Measurements from ENCODE around the gene UBE2C. TPM values are rescaled to one million over a fixed set of nuclear protein-coding genes. Genes with fewer than 3 reads are reported as not detected.

UBE2C gene
- total RNA-seq, 1 experiment from 2014 or later: 205 TPM

DNA sequence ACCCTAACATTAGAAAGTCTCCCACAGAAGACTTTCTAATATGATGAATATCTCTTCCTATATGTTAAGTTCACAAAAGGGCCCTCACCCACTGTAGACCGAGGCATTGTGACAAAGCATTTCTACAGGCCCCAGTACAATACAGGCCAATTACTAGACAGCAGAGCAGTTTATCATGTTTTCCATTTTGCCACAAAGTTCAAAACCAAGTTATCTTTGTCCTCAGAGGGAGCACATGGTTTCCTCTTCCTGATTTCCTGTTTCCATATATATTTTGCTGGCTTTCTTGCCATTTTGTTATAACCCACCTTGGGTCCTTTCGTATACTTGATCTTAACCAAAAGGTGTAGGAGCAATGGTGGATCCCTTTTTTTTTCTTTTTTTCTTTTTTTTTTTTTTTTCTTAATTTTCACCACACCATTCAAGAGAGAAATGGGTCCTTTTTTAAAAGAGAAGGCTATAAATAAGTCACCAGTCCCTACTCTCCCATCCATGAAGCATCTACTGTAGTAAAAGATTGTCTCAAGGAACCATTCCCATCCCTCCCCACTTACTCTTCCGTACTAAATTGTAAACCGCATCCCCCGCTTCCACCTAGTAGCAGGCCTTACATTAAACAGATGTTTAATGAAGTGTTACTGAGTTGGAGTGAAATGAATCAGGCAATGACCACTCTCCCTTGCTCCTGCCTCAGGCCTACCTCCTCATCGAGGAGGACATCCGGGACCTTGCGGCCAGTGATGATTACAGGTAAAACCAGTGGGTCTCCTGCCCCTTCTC is 2.1 kb upstream of the UBE2C start:
- Histone ChIP-seq H2AFZ (ENCODE audit: low read depth, low read length, poor library complexity, severe bottlenecking) (no peak overlapping the region), H3K4me1 (ENCODE audit: control insufficient read depth in 1 of 2, insufficient read depth in 2 of 2, low read length in 2 of 2) (peaks cover 17 to 18% of the 10 kb centered on the region in 2 experiments; a peak in 3 of 4 replicates), H3K79me2 (ENCODE audit: insufficient read depth, low read length) (peaks cover 27% of the 10 kb centered on the region), H3K9ac (ENCODE audit: low read length) (no peak overlapping the region), H3K9me3 (ENCODE audit: control insufficient read depth in 1 of 2, insufficient read depth in 1 of 2, low read depth in 1 of 2, low read length in 2 of 2) (no peaks in the 10 kb centered on the region), H3K36me3 (ENCODE audit: control insufficient read depth in 1 of 2, insufficient read depth in 2 of 2, low read length in 2 of 2) (peaks cover 41 to 51% of the 10 kb centered on the region in 2 experiments), H4K20me1 (ENCODE audit: insufficient read depth) (no peaks in the 10 kb centered on the region), H3K4me3 (replicated peaks in 1 of 2; ENCODE audit: low read depth in 1 of 2, low read length in 2 of 2) (no peak overlapping the region), H3K27me3 (ENCODE audit: insufficient read depth, low read length) (no peaks in the 10 kb centered on the region), H3K9me2 (ENCODE audit: insufficient read depth) (no peaks in the 10 kb centered on the region), H3K4me2 (ENCODE audit: low read length) (no peak overlapping the region), H3K27ac (ENCODE audit: low read depth, low read length) (no peak overlapping the region)
- TF ChIP-seq EZH2 (IDR thresholded peaks at IDR 0.05) (no peak), YY1 (IDR thresholded peaks at IDR 0.05; ENCODE audit: extremely low read depth, insufficient replicate concordance, low read depth, low read length) (no peak), RAD21 (IDR thresholded peaks at IDR 0.05; ENCODE audit: low read depth) (no peak), TCF7L2 (IDR thresholded peaks at IDR 0.05; ENCODE audit: borderline replicate concordance, extremely low read depth, insufficient read depth, insufficient read length) (no peak), POLR2A (IDR thresholded peaks at IDR 0.05; ENCODE audit: borderline replicate concordance, extremely low read depth, insufficient read depth, insufficient read length) (no peak), POLR2AphosphoS5 (IDR thresholded peaks at IDR 0.05; ENCODE audit: low read depth, low read length) (no peak), ELF1 (IDR thresholded peaks at IDR 0.05; ENCODE audit: borderline replicate concordance, low read depth) (no peak)
- TF ChIP-seq, protein P1, sequence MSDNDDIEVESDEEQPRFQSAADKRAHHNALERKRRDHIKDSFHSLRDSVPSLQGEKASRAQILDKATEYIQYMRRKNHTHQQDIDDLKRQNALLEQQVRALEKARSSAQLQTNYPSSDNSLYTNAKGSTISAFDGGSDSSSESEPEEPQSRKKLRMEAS (IDR thresholded peaks at IDR 0.05): no peak
- intact Hi-C loops (cut with micrococcal nuclease): loop anchor here (5.0 kb wide), 1 partner anchor 162 kb away; the partner anchor contains the start of gene ZNF335
- RAD21 ChIA-PET (ENCODE audit: low non-redundant PET in 1 of 2, low total read pairs in 2 of 2, uncharacterized antibody in 2 of 2, unreplicated experiment in 2 of 2): no interaction called here
- ATAC-seq (no peak), DNase-seq (ENCODE audit: low read depth, low spot score) (no peak)
- BruUV-seq (replicated peaks): no TSS peak
- POLR2A ChIA-PET: no interaction called here
- CTCF ChIA-PET: interaction anchor here (1.1 to 1.2 kb wide), 2 partner anchors 12 to 160 kb away, joined by 3 read pairs; no protein-coding TSS in a partner anchor

DNA sequence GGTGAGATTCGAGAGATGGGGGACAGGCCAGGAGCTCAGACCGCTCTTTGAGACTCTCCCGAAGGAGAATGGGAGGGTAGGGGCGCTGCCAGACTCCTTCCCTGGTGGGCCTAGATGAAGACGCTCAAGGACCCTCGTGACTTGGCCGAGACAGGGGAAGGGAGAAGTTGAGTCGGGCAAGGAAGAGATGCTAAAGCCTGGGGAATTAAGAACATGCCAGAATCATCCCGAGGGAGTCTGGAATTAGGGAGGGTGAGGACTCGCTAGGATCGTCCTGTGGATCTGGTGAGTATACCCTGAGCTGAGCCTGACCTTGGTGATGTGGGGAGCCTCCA is 529 bp downstream of the UBE2C start:
- ATAC-seq: no peak
- BruUV-seq (replicated peaks): TSS peak; percentile 71
- DNase-seq (ENCODE audit: low read depth, low spot score): no peak
- ChIA-PET POLR2A (no interaction called here), CTCF (interaction anchor here (1.2 kb wide), 1 partner anchor 157 kb away, joined by 3 read pairs; no protein-coding TSS in a partner anchor), RAD21 (ENCODE audit: low non-redundant PET in 1 of 2, low total read pairs in 2 of 2, uncharacterized antibody in 2 of 2, unreplicated experiment in 2 of 2) (no interaction called here)
- H3K27ac ChIP-seq (ENCODE audit: low read depth, low read length): peak overlapping the region; percentile 93
- no peaks in the 10 kb centered on the region for H4K20me1 ChIP-seq (ENCODE audit: insufficient read depth)
- peaks cover 41 to 67% of the 10 kb centered on the region in 2 experiments for H3K36me3 ChIP-seq (ENCODE audit: control insufficient read depth in 1 of 2, insufficient read depth in 2 of 2, low read length in 2 of 2)
- H3K9me3 ChIP-seq (ENCODE audit: control insufficient read depth in 1 of 2, insufficient read depth in 1 of 2, low read depth in 1 of 2, low read length in 2 of 2): no peaks in the 10 kb centered on the region
- H3K4me3 ChIP-seq (replicated peaks in 1 of 2; ENCODE audit: low read depth in 1 of 2, low read length in 2 of 2): peak overlapping the region; percentile 85 to 100
- peaks cover 34% of the 10 kb centered on the region for H3K79me2 ChIP-seq (ENCODE audit: insufficient read depth, low read length)
- H3K27me3 ChIP-seq (ENCODE audit: insufficient read depth, low read length): no peaks in the 10 kb centered on the region
- peak overlapping the region; percentile 86 for H3K4me2 ChIP-seq (ENCODE audit: low read length)
- peak; percentile 3 for TF ChIP-seq POLR2A (IDR thresholded peaks at IDR 0.05; ENCODE audit: borderline replicate concordance, extremely low read depth, insufficient read depth, insufficient read length)
- TF ChIP-seq TCF7L2 (IDR thresholded peaks at IDR 0.05; ENCODE audit: borderline replicate concordance, extremely low read depth, insufficient read depth, insufficient read length): no peak
- intact Hi-C loops (cut with micrococcal nuclease): loop anchor here (5.0 kb wide), 1 partner anchor 159 kb away; the partner anchor contains the start of gene ZNF335
- H2AFZ ChIP-seq (ENCODE audit: low read depth, low read length, poor library complexity, severe bottlenecking): no peak overlapping the region
- no peaks in the 10 kb centered on the region for H3K9me2 ChIP-seq (ENCODE audit: insufficient read depth)
- peak overlapping the region; percentile 91 for H3K9ac ChIP-seq (ENCODE audit: low read length)
- peaks cover 24 to 37% of the 10 kb centered on the region in 2 experiments; a peak in 3 of 4 replicates for H3K4me1 ChIP-seq (ENCODE audit: control insufficient read depth in 1 of 2, insufficient read depth in 2 of 2, low read length in 2 of 2)

Measured in HCT116 (cell line).